Measurements from ENCODE around the gene UPK3BL1. TPM values are rescaled to one million over a fixed set of nuclear protein-coding genes. Genes with fewer than 3 reads are reported as not detected.

Gene UPK3BL1
- total and polyA plus RNA-seq, 2 donors (not counting 1 experiment from before 2014, with no cell fraction given), result 85.4 to 203 TPM

Small RNAs within 50 kb of the gene (small RNA-seq; reads per million reads assigned to genes)
- gene AC105052.3 (ENCODE audit: insufficient read length, low read depth, low replicate concordance) (not detected), gene UPK3BL1 (ENCODE audit: insufficient read length, low read depth, low replicate concordance) (not detected)

Other genes starting within 250 kb of the UPK3BL1 start
- 57.9 and 59.1 TPM in 2 replicates for gene PRKRIP1, start 246.4 kb downstream of the UPK3BL1 start, total RNA-seq
- gene PRKRIP1, start 246.4 kb downstream of the UPK3BL1 start, polyA plus RNA-seq, result 57.1 and 72.9 TPM in 2 replicates
- gene ORAI2, start 209.2 kb downstream of the UPK3BL1 start, total RNA-seq, result 450 and 461 TPM in 2 replicates
- gene ORAI2, start 209.2 kb downstream of the UPK3BL1 start, polyA plus RNA-seq, result 139 and 177 TPM in 2 replicates
- gene ALKBH4, start 177.9 kb downstream of the UPK3BL1 start, total RNA-seq, result 8.6 and 11.0 TPM in 2 replicates
- gene ALKBH4, start 177.9 kb downstream of the UPK3BL1 start, polyA plus RNA-seq, result 2.2 and 6.2 TPM in 2 replicates
- 83.7 and 91.6 TPM in 2 replicates for gene LRWD1, start 177.8 kb downstream of the UPK3BL1 start, total RNA-seq
- gene LRWD1, start 177.8 kb downstream of the UPK3BL1 start, polyA plus RNA-seq, result 58.2 and 98.6 TPM in 2 replicates
- gene POLR2J, start 163.9 kb downstream of the UPK3BL1 start, total RNA-seq, result 28.1 and 34.0 TPM in 2 replicates
- 28.4 and 83.0 TPM in 2 replicates for gene POLR2J, start 163.9 kb downstream of the UPK3BL1 start, polyA plus RNA-seq
- 15.6 and 20.6 TPM in 2 replicates for gene RASA4B, start 125.0 kb downstream of the UPK3BL1 start, total RNA-seq
- gene RASA4B, start 125.0 kb downstream of the UPK3BL1 start, polyA plus RNA-seq, result 23.1 and 26.4 TPM in 2 replicates
- 68.2 and 79.9 TPM in 2 replicates for gene UPK3BL2, start 99.1 kb downstream of the UPK3BL1 start, total RNA-seq
- 127 and 143 TPM in 2 replicates for gene UPK3BL2, start 99.1 kb downstream of the UPK3BL1 start, polyA plus RNA-seq
- gene SPDYE2, start 91.6 kb downstream of the UPK3BL1 start, total RNA-seq, result 0.47 and 0.58 TPM in 2 replicates
- gene SPDYE2, start 91.6 kb downstream of the UPK3BL1 start, polyA plus RNA-seq, result 0.07 TPM in 1 of 2 replicates, not detected in the other
- 192 and 217 TPM in 2 replicates for gene POLR2J3, start 70.2 kb downstream of the UPK3BL1 start, total RNA-seq
- gene POLR2J3, start 70.2 kb downstream of the UPK3BL1 start, polyA plus RNA-seq, result 76.7 and 166 TPM in 2 replicates
- 47.0 and 49.3 TPM in 2 replicates for gene RASA4, start 26.0 kb downstream of the UPK3BL1 start, total RNA-seq
- gene RASA4, start 26.0 kb downstream of the UPK3BL1 start, polyA plus RNA-seq, result 32.0 and 35.7 TPM in 2 replicates
- gene SPDYE2B, start 7.5 kb upstream of the UPK3BL1 start, total RNA-seq, result not detected in 2 replicates
- not detected in 2 replicates for gene SPDYE2B, start 7.5 kb upstream of the UPK3BL1 start, polyA plus RNA-seq
- gene POLR2J2, start 28.9 kb upstream of the UPK3BL1 start, total RNA-seq, result 53.0 and 61.1 TPM in 2 replicates
- 9.6 and 16.7 TPM in 2 replicates for gene POLR2J2, start 28.9 kb upstream of the UPK3BL1 start, polyA plus RNA-seq
- gene FAM185A, start 106.2 kb upstream of the UPK3BL1 start, total RNA-seq, result 11.8 and 12.9 TPM in 2 replicates
- 5.9 and 6.0 TPM in 2 replicates for gene FAM185A, start 106.2 kb upstream of the UPK3BL1 start, polyA plus RNA-seq